ENCODE measurements around the gene TMEM132A.

DNA sequence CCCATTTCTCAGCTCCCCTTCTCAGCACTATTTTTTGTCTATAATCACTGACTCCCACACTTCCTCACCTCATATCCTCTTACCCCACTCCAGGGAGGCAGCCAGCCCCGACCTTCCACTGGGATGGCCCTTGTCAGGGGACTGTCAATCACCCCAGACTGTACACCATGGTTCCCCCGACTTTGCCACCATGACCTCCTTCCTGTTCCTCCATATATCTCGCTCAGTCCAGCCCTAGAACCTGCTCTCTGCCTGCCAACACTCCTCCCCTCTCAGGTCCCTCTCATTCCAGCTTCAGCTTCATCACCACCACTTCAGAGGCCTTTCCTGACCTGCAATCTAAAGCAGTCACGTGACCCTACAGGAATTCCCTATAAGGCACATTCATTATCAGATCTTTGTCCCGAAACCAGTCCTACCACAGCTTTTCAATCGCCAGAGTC lies 34.4 kb upstream of the TMEM132A start:
- TF ChIP-seq SIN3A (IDR thresholded peaks at IDR 0.05; ENCODE audit: borderline replicate concordance, insufficient read depth, low read depth, low read length), result no peak
- TF ChIP-seq TCF7L2 (IDR thresholded peaks at IDR 0.05; ENCODE audit: low read depth, low read length), result no peak
- TF ChIP-seq, protein P1, sequence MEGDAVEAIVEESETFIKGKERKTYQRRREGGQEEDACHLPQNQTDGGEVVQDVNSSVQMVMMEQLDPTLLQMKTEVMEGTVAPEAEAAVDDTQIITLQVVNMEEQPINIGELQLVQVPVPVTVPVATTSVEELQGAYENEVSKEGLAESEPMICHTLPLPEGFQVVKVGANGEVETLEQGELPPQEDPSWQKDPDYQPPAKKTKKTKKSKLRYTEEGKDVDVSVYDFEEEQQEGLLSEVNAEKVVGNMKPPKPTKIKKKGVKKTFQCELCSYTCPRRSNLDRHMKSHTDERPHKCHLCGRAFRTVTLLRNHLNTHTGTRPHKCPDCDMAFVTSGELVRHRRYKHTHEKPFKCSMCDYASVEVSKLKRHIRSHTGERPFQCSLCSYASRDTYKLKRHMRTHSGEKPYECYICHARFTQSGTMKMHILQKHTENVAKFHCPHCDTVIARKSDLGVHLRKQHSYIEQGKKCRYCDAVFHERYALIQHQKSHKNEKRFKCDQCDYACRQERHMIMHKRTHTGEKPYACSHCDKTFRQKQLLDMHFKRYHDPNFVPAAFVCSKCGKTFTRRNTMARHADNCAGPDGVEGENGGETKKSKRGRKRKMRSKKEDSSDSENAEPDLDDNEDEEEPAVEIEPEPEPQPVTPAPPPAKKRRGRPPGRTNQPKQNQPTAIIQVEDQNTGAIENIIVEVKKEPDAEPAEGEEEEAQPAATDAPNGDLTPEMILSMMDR (IDR thresholded peaks at IDR 0.05), result no peak
- TF ChIP-seq, protein P2, sequence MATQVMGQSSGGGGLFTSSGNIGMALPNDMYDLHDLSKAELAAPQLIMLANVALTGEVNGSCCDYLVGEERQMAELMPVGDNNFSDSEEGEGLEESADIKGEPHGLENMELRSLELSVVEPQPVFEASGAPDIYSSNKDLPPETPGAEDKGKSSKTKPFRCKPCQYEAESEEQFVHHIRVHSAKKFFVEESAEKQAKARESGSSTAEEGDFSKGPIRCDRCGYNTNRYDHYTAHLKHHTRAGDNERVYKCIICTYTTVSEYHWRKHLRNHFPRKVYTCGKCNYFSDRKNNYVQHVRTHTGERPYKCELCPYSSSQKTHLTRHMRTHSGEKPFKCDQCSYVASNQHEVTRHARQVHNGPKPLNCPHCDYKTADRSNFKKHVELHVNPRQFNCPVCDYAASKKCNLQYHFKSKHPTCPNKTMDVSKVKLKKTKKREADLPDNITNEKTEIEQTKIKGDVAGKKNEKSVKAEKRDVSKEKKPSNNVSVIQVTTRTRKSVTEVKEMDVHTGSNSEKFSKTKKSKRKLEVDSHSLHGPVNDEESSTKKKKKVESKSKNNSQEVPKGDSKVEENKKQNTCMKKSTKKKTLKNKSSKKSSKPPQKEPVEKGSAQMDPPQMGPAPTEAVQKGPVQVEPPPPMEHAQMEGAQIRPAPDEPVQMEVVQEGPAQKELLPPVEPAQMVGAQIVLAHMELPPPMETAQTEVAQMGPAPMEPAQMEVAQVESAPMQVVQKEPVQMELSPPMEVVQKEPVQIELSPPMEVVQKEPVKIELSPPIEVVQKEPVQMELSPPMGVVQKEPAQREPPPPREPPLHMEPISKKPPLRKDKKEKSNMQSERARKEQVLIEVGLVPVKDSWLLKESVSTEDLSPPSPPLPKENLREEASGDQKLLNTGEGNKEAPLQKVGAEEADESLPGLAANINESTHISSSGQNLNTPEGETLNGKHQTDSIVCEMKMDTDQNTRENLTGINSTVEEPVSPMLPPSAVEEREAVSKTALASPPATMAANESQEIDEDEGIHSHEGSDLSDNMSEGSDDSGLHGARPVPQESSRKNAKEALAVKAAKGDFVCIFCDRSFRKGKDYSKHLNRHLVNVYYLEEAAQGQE (IDR thresholded peaks at IDR 0.05; ENCODE audit: insufficient read depth in 1 of 2, low read depth in 2 of 2, low read length in 1 of 2), result no peak

Measured in Panc1 (cell line).